GM23338 (cell line): ENCODE results near the gene OR13F1.

ENCODE experiments used
- CTCF ChIP-seq, 2 experiments: fragments of 200-600 bp in 1 of 2; sonication (generic) in 1 of 2; conservative IDR thresholded peaks; 2 replicates each; pipeline versions ENCODE4 v1.5.1 to v1.6.1; 2016 to 2017; ENCODE audit warnings: antibody characterized with exemption in 2 of 2, low read depth in 2 of 2, mild to moderate bottlenecking in 2 of 2, moderate library complexity in 1 of 2
- POLR2AphosphoS5 ChIP-seq: IDR thresholded peaks from 2 replicates; pipeline ENCODE4 v1.6.1; 2016; ENCODE audit warnings: antibody characterized with exemption, low read depth

DNA sequence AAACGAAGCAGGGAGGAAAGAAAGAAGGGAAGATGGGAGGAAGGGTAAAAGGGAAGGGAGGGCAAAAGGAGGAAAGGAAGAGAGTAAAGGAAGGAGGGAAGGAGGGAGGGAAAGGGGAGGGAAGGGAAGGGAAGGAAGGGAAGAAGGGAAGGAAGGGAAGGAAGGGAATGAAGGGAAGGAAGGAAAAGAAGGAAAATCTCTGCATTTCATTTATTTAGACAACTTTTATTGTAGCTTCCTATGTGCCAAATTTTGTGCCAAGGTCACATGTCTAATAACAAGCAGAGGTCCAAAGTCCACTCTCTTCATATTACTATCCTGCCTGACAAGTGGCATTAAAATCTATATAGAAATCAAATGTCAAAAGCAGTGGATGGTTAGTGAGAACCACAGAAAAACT lies 35.2 kb downstream of the OR13F1 start:
- TF ChIP-seq CTCF (conservative IDR thresholded peaks at IDR 0.05; ENCODE audit: low read depth in 2 of 2) (no peak), POLR2AphosphoS5 (no peak)
